Uterus (tissue), 4 donors: ENCODE data around the gene DNAI1. TPM values are rescaled to one million over a fixed set of nuclear protein-coding genes. Genes with fewer than 3 reads are reported as not detected.

Experiments used
- DNase-seq, 2 donors: peaks; one replicate each; pipeline ENCODE4 v3.0.0-alpha.2; 2019 to 2020
- H3K27ac ChIP-seq, 2 donors: fragments of 200-600 bp; sonication (generic); 1 replicate in 1 of 2; 2 replicates in 1 of 2; pipeline ENCODE4 v1.5.1; 2016 to 2018
- H3K27me3 ChIP-seq, 2 donors: fragments of 200-600 bp; sonication (generic); one replicate each; pipeline ENCODE4 v1.5.1; 2018 to 2019; ENCODE audit warnings: control low read depth in 1 of 2
- H3K36me3 ChIP-seq, 2 donors: fragments of 200-600 bp; sonication (generic); one replicate each; pipeline ENCODE4 v1.5.1; 2019; ENCODE audit warnings: control low read depth in 1 of 2
- H3K4me1 ChIP-seq, 2 donors: fragments of 200-600 bp; sonication (generic); one replicate each; pipeline ENCODE4 v1.5.1; 2018 to 2019; ENCODE audit warnings: control low read depth in 1 of 2
- H3K4me3 ChIP-seq, 2 donors: fragments of 200-600 bp; sonication (generic); 1 replicate in 1 of 2; 2 replicates in 1 of 2; pipeline ENCODE4 v1.5.1; 2018 to 2019; ENCODE audit warnings: mild to moderate bottlenecking in 1 of 2
- H3K9me3 ChIP-seq, 2 donors: fragments of 200-600 bp; sonication (generic); one replicate each; pipeline ENCODE4 v1.5.1; 2019; ENCODE audit warnings: control low read depth in 1 of 2
- POLR2A ChIP-seq, 2 donors: fragments of 450-650 bp; IDR thresholded peaks; one replicate each; pipeline ENCODE4 v1.6.1; 2016; ENCODE audit warnings: antibody characterized with exemption in 2 of 2, mild to moderate bottlenecking in 1 of 2, moderate library complexity in 1 of 2
- intact Hi-C: fragments of 100-400 bp; cut with DNase I; formaldehyde crosslinking; loops from one replicate; pipeline ENCODE4 v1.15.1; 2023; ENCODE audit warnings: low total_unique reads
- total RNA-seq, 4 donors: library from RNA; depleted of rRNA in 3 of 4; stranded (reverse); fragments of >200 nt in 3 of 4; gene quantifications; one replicate each; pipeline versions ENCODE4 v1.1.0 to v1.2.4, GENCODE V29; 2014 to 2023
- TF ChIP-seq, protein P1 (sequence below), 4 experiments: fragments of 200-600 bp in 2 of 4; fragments of 450-650 bp in 2 of 4; sonication (generic) in 2 of 4; IDR thresholded peaks; one replicate each; pipeline ENCODE4 v1.5.1; 2016 to 2019; ENCODE audit warnings: antibody characterized with exemption in 4 of 4, mild to moderate bottlenecking in 2 of 4, moderate library complexity in 1 of 4
- donor health status: DM: yes; HTN: yes; CAD: no.

The DNAI1 gene
- total RNA-seq, 4 donors from 2014 or later: 0.95 to 3.8 TPM; not detected in 2

DNA sequence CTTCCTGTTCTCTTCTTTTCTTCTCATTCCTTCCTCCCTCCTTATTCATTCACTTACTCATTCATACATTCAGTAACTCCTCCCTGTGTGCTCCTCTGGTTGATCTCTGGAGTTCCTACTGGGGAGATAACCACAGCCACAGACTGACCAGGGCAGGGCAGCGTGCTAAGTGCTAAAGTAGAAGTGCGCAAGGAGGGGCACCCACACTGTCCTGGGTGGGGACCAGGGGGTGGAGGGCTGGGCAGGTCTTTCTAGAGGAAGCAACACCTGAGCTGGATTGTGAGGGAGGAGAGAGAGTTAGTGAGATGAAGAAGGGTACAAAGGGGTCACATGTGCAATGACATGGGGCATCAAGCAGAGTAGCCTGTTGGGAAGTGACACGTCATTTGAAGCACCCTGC, 50.3 kb downstream of the DNAI1 start:
- no peaks in the 10 kb centered on the region for H3K4me1 ChIP-seq
- H3K36me3 ChIP-seq: no peaks in the 10 kb centered on the region
- TF ChIP-seq POLR2A (IDR thresholded peaks at IDR 0.05): no peak
- TF ChIP-seq, protein P1, sequence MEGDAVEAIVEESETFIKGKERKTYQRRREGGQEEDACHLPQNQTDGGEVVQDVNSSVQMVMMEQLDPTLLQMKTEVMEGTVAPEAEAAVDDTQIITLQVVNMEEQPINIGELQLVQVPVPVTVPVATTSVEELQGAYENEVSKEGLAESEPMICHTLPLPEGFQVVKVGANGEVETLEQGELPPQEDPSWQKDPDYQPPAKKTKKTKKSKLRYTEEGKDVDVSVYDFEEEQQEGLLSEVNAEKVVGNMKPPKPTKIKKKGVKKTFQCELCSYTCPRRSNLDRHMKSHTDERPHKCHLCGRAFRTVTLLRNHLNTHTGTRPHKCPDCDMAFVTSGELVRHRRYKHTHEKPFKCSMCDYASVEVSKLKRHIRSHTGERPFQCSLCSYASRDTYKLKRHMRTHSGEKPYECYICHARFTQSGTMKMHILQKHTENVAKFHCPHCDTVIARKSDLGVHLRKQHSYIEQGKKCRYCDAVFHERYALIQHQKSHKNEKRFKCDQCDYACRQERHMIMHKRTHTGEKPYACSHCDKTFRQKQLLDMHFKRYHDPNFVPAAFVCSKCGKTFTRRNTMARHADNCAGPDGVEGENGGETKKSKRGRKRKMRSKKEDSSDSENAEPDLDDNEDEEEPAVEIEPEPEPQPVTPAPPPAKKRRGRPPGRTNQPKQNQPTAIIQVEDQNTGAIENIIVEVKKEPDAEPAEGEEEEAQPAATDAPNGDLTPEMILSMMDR (IDR thresholded peaks at IDR 0.05): no peak
- intact Hi-C loops: no loop called here
- no peaks in the 10 kb centered on the region for H3K27me3 ChIP-seq
- DNase-seq: peak in 1 of 2 donors; percentile 0
- no peaks in the 10 kb centered on the region for H3K9me3 ChIP-seq
- no peak overlapping the region for H3K4me3 ChIP-seq
- no peak overlapping the region for H3K27ac ChIP-seq

DNA sequence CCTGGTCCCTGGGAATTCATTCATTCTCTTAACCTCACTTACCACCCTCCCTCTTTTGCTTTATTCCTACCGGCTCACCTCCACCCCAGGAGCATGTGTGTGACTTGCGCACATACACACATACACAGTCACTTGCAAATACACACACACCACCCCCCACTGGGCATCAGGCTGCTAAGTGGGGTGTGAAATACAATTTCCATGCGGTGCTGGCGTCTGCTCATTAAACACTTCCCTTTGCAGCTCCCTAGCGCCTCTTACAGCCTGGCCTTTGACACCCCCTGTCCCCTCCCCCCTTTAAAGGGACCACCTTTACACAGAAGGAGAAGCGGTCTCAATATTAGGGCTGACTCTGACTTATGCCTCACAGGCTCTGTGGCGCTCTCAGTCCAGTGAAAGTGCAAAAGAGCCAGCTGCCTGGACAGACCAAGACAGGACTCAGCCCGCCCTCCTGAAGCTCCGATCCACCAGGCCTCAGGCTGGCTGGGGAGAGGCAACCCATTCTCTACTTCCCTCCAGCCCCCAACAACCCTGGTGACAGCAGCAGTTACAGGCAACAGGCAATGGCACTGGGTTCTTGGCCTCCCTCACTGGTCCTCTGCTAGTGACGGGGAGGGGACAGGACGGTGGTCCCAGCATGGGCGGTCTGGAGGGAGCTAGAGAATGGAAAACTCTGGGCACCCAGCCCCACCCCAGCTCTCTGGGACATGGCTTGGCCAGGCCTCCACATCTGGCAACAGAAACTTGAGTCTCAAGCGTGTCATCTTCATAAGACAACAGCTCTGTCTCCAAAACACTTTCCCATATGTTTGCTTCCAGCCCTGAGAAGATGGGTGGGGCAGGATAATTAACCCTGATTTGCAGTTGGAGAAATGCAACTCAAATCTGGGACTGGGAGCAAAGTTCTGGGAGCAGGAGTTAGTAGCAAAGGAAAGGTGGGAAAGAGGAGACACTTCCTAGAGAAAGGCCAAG, 52.2 kb downstream of the DNAI1 start:
- no peak for DNase-seq
- intact Hi-C loops: no loop called here

DNA sequence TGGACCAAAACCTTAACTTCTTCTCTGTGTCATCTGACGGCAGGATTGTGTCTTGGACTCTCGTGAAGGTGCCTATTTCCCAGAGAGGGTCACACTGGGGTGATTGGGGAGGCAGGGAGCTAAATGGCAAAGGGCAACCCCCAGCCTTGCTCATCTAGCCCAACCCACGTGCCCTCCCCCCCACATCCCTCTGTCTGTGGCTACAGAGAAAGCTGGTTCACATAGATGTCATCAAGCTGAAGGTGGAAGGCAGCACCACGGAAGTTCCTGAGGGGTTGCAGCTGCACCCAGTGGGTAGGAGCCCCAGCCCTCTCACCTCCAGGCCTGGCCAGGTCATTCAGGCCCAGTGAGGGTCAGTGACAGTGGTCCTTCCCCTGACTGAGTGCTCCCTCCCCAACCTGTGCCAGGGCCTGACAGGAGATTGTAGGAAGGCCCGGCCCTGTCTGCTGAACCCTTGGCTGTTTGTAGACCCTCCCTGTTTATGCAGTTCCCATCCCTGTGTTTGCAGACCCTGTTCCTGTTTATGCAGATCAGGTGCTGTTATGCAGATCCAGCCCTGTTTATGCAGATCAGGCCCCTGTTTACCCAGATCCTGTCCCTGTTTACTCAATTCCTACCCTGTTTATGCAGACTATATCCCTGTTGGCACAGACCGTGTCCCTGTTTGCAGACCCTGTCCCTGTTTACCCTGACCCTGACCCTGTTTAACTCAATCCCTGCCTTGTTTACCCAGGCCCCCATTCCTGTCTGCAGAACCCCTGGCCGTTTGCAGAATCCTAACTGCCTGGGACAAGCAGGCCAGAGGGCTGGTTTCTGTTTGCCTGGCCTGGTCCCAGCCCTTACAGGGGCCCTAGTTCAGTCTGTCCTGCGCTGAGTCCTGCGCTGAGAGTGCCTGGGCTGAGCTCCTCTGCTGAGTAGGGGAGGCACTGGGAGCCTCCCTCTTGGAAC, 53.8 kb downstream of the DNAI1 start:
- H3K36me3 ChIP-seq: no peaks in the 10 kb centered on the region
- H3K9me3 ChIP-seq: no peaks in the 10 kb centered on the region
- intact Hi-C loops: no loop called here
- TF ChIP-seq POLR2A (IDR thresholded peaks at IDR 0.05): no peak
- TF ChIP-seq, protein P1 (IDR thresholded peaks at IDR 0.05): no peak
- no peak overlapping the region for H3K27ac ChIP-seq
- H3K4me1 ChIP-seq: no peaks in the 10 kb centered on the region
- no peaks in the 10 kb centered on the region for H3K27me3 ChIP-seq
- DNase-seq: no peak
- no peak overlapping the region for H3K4me3 ChIP-seq

More for the DNA sequence above, 52.2 kb downstream of the DNAI1 start:
- no peak overlapping the region for H3K4me3 ChIP-seq
- no peaks in the 10 kb centered on the region for H3K27me3 ChIP-seq
- H3K27ac ChIP-seq: no peak overlapping the region
- H3K4me1 ChIP-seq: no peaks in the 10 kb centered on the region
- H3K9me3 ChIP-seq: no peaks in the 10 kb centered on the region
- no peaks in the 10 kb centered on the region for H3K36me3 ChIP-seq
- TF ChIP-seq, protein P1 (IDR thresholded peaks at IDR 0.05): no peak
- TF ChIP-seq POLR2A (IDR thresholded peaks at IDR 0.05): no peak

DNA sequence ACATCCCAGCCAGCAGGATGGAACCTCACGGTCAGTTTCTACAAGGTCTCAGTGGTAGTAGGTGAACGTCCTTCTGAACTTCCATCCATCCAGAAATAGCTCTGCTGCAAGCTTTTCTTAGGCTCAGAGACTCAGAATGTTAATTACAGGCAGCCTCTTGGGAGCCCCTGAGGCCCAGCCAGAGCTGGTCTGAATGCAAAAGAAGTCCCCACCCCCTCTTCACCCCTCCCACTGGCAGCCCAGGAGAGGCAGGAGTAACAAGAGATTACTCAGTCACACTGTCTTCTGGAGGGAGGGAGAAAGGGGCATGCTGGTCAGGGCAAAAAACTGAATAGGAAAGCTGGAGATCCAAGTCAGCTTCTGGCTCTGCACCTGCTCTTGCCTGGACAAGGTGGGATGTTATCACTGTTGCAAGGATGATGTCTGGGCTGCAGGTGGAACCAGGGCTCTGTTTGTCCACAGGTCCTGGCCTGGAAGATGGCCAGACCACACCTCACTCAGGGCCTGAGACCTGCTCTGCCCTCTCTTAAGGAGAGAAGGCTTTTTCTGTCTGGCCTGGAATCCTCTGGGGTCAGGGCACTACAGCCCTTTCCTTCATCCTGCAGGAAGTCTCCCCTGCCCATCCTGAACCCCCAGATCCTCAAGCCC, 55.1 kb downstream of the DNAI1 start:
- intact Hi-C loops: no loop called here
- no peak overlapping the region for H3K27ac ChIP-seq
- TF ChIP-seq, protein P1 (IDR thresholded peaks at IDR 0.05): no peak
- no peak for TF ChIP-seq POLR2A (IDR thresholded peaks at IDR 0.05)

More for the DNA sequence above, 55.1 kb downstream of the DNAI1 start:
- H3K4me3 ChIP-seq: no peak overlapping the region
- H3K36me3 ChIP-seq: no peaks in the 10 kb centered on the region
- DNase-seq: no peak
- no peaks in the 10 kb centered on the region for H3K9me3 ChIP-seq
- no peaks in the 10 kb centered on the region for H3K4me1 ChIP-seq
- no peaks in the 10 kb centered on the region for H3K27me3 ChIP-seq
